Measurements from ENCODE around the gene VCL.
"Not testable (repeated sequence)": the region's sequence is repeated elsewhere in the genome, so short reads cannot be mapped to it uniquely, and the experiment has no call there.

Gene VCL

DNA sequence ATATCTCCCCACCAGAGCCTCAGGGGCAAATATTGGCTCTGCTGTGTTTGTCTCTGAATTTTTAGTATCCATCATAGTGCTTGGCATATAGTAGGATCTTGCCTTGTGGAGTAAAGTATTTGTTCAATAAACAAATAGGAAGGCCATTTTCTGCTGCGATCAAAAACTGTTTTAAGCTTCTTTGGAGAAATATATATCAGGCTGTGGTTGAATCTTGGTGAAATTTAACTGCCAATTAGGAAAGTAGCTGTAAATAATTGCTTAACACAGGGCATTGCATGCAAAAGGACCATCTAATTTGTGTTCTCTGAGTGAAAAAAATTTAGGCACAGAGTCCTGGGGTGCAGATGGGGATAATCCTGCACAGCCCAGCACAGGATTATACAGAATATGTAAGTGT is 15.1 kb downstream of the VCL start:
- Mint-ChIP-seq H3K4me1 (ENCODE audit: low read depth) (peaks cover 37% of the 10 kb centered on the region), H3K9me3 (ENCODE audit: low read depth) (no peaks in the 10 kb centered on the region), H3K36me3 (peaks cover 2% of the 10 kb centered on the region), H3K27me3 (no peaks in the 10 kb centered on the region), H3K27ac (no peak overlapping the region), H3K4me3 (no peak overlapping the region)

DNA sequence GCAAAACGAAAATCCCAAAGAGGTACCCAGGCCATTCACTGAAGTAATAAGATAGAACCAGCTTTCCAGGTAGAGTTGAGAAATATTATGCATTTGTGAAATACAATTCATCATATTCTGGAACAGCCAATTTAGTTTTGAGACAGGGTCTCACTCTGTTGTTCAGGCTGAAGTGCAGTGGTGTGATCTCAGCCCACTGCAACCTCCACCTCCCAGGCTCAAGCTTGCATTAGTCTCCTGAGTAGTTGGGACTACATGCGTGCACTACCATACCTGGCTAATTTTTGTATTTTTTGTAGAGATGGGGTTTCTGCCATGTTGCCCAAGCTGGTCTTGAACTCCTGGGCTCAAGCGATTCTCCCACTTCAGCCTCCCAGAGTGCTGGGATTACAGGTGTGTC is 16.7 kb downstream of the VCL start:
- H3K27ac Mint-ChIP-seq; H3K4me3 Mint-ChIP-seq; H3K36me3 Mint-ChIP-seq; H3K9me3 Mint-ChIP-seq (ENCODE audit: low read depth); H3K27me3 Mint-ChIP-seq: not testable (repeated sequence)
- peaks cover 30% of the 10 kb centered on the region for H3K4me1 Mint-ChIP-seq (ENCODE audit: low read depth)

DNA sequence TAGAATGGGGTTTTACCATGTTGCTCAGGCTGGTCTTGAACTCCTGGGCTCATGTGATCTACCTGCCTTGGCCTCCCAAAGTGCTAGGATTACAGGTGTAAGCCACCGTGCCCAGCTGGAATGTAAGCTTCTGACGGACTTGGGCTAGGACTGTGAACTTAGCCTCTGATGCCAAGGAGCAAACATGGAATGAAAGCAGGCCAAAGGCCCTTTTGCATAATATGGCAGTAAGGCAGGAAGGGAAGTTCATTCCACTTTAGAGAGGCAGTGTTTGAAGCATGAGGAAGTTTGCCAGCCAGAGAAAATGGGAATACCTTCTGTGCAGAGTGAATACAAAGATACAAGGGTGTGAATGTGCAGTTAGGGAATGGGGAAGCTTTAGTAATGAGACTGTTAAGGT is 20.3 kb downstream of the VCL start:
- Mint-ChIP-seq H3K9me3 (ENCODE audit: low read depth) (no peaks in the 10 kb centered on the region), H3K4me3 (no peak overlapping the region), H3K4me1 (ENCODE audit: low read depth) (peaks cover 7% of the 10 kb centered on the region), H3K27ac (no peak overlapping the region), H3K36me3 (peaks cover 10% of the 10 kb centered on the region), H3K27me3 (no peaks in the 10 kb centered on the region)

DNA sequence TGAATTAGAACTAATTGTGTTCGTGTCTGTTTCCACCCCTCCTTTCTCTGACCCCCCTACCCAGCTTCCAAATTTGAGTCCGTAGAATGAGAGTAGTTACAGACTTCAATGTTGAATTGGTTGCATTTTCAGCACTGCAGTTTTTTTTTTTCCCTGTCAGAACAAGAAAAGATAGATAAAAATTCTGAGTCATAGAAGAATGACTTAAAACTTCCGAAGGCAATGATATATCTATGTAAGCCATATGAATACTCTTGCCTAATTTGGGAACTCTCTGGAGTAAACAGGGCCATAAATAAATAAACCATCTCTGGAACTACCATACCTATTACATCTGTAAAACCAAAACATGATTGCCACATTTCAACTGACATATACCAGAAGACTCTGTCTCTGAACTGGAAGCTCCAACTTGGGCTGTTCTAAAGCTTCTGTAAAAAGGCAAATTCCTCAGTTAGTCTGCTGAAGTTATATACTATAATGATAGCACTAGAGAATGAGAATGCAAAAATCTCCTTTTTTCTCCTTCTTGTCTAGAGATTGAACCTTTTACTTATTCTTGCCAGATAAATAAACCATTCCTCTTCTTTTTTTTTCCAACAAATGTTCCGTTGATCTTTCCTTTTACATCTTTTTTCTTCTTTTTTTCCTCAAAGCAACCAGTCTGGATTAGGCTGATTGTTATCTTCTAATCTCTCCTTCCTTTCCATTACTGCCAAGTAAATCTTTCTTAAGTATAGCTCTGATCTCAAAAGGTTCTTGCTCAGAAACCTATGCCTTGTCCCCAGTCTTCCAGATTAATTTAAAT is 23.5 kb downstream of the VCL start:
- peak overlapping the region; percentile 4 for H3K27ac Mint-ChIP-seq
- H3K4me1 Mint-ChIP-seq (ENCODE audit: low read depth): peaks cover 13% of the 10 kb centered on the region

DNA sequence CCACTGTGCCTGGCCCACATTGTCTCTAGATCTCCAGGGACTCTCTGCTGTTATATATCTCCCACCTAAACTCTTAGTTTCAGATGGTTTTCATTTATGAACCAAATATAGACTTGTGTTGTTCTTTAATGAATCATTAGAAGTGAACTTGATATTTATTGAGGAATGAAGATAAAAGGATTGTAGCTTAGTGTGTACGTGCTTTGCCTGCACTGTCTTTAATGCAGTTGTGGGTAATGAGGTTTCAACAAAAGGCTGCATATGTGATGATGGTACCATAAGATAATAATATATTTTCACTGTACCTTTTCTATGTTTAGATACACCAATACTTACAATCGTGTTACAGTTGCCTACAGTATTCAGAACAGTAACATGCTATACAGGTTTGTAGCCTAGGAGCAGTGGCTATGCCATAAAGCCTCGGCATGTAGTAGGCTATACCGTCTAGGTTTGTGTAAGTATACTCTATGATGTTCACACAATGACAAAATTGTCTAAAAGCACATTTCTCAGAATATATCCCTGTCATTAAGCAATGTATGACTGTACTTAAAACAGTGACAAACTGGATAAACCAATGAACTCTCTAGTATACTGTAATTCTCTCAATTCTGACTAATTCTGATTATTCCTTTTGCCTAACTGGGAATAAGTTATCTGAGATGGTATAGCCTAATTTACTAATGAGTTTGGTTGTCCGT is 25.2 kb downstream of the VCL start:
- Mint-ChIP-seq H3K9me3 (ENCODE audit: low read depth) (no peaks in the 10 kb centered on the region), H3K27me3 (no peaks in the 10 kb centered on the region), H3K27ac (no peak overlapping the region), H3K4me3 (no peak overlapping the region), H3K4me1 (ENCODE audit: low read depth) (peaks cover 16% of the 10 kb centered on the region), H3K36me3 (peaks cover 13% of the 10 kb centered on the region)

More for the DNA sequence above, 23.5 kb downstream of the VCL start:
- Mint-ChIP-seq H3K36me3 (peaks cover 10% of the 10 kb centered on the region), H3K27me3 (no peaks in the 10 kb centered on the region), H3K4me3 (no peak overlapping the region), H3K9me3 (ENCODE audit: low read depth) (no peaks in the 10 kb centered on the region)

DNA sequence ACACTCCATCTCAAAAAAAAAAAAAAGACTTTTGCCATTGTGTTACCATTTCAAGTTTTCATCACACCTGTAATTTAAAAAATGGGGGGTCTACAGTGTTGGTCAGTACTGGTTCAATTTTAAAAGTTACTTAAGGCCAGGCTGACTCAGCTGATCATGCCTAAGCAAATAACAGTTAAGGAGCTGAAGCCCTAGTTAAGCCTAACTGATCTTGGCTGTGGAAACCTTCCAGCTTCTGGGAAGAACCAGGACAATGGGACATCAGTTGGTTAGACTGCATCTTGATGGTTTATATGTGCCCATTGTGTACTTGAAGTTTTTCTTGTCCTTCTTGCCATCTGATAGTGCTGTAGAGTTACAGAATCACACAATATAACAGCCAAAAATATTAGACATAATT is 26.7 kb downstream of the VCL start:
- Mint-ChIP-seq H3K27me3 (no peaks in the 10 kb centered on the region), H3K27ac (no peak overlapping the region), H3K4me1 (ENCODE audit: low read depth) (peaks cover 17% of the 10 kb centered on the region), H3K9me3 (ENCODE audit: low read depth) (no peaks in the 10 kb centered on the region), H3K36me3 (peaks cover 9% of the 10 kb centered on the region), H3K4me3 (no peak overlapping the region)

DNA sequence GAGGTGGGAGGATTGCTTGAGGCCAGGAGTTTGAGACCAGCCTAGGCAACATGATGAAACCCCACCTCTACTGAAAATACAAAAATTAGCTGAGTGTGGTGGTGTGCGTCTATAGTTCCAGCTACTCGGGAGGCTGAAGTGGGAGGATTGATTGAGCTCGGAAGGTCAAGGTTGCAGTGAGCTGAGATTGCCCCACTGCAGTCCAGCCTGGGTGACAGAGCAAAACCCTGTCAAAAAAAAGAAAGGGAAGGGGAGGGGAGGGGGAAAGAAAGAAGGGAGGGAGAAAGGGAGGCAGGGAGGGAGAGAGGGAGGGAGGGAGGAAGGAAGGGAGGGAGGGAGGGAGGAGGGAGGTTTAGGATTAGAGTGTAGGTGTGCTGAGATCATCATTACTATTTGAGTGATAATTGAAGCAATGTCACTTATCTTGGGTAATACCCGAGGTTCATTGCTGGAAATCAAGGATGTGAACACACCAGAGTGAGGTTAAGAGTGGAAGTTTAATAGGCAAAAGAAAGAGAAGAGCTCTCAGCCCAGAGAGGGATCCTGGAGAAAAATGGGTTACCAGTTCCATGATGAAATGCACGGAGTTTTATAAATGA is 27.6 kb downstream of the VCL start:
- H3K27me3 Mint-ChIP-seq: no peaks in the 10 kb centered on the region
- H3K9me3 Mint-ChIP-seq (ENCODE audit: low read depth): no peaks in the 10 kb centered on the region
- no peak overlapping the region for H3K27ac Mint-ChIP-seq
- peaks cover 17% of the 10 kb centered on the region for H3K4me1 Mint-ChIP-seq (ENCODE audit: low read depth)
- no peak overlapping the region for H3K4me3 Mint-ChIP-seq
- H3K36me3 Mint-ChIP-seq: peaks cover 7% of the 10 kb centered on the region

DNA sequence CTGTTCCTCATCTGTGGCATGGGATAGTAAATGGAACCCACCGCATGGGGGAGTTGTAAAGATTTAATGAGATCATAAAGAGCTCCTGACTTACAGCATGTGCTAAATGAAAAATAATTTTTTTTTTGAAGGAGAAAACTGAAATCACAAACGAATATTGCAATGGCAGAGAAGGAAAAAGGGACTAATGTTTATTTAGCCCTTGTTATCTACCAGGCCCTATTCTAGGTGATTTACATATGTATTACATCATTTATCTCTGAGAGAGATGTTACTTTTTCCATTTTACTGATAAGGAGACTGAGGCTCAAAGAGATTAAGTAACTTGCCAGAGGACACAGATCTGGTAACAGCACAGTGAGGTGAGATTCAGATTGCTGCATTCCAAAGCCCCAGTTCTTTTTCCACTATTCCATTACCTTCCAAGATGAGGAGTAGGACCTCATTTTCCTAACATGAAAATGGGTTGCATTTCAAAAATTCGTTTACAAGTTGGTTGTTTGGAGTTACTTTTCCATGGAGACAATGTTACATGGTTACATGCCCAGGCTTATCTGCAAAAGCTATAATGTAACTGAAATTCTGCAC is 28.6 kb downstream of the VCL start:
- Mint-ChIP-seq H3K27me3 (no peaks in the 10 kb centered on the region), H3K9me3 (ENCODE audit: low read depth) (no peaks in the 10 kb centered on the region), H3K36me3 (peaks cover 7% of the 10 kb centered on the region), H3K27ac (peak overlapping the region; percentile 17), H3K4me1 (ENCODE audit: low read depth) (peaks cover 15% of the 10 kb centered on the region), H3K4me3 (no peak overlapping the region)

DNA sequence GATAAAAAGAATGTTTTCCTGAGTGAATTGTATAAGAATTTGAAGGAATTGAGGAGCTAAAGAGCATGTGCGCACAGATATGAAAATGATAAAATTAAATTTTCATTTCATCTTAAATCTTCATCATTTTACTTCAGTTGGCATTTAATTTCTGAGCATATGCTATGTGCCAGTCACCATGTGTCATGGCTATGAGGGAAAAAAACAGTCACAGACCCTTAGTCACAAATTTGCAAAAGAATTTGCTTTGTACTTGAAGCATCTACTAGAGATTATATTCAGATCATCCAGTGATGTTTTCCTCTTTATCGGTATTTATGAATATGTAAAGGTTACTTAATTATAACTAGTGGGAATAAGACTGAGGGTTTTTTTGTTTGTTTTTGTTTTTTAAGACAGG is 29.8 kb downstream of the VCL start:
- Mint-ChIP-seq H3K4me1 (ENCODE audit: low read depth) (peaks cover 12% of the 10 kb centered on the region), H3K36me3 (peaks cover 7% of the 10 kb centered on the region), H3K27me3 (no peaks in the 10 kb centered on the region), H3K27ac (peak overlapping the region; percentile 41), H3K4me3 (no peak overlapping the region), H3K9me3 (ENCODE audit: low read depth) (no peaks in the 10 kb centered on the region)

DNA sequence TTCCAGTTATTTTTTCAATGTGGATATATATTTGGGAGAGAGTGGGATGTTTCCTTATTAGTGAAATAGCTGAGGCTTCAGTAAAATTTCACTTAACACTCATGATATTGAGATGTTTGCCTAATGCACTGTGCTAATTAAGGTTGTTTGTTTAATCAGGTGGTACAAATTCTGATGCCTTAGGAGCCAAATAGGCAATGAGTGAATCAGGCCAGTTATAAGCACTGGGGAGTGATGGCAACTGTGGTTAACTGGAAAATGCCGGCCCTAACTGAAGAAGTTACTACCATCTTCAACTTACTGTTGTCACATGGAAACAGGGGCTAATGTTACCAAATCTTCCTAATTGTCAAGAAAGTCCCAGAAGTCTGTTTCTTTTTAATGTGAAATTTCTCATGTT is 32.0 kb downstream of the VCL start:
- Mint-ChIP-seq H3K4me1 (ENCODE audit: low read depth) (peaks cover 24% of the 10 kb centered on the region), H3K27me3 (no peaks in the 10 kb centered on the region), H3K36me3 (peaks cover 5% of the 10 kb centered on the region), H3K27ac (no peak overlapping the region), H3K9me3 (ENCODE audit: low read depth) (no peaks in the 10 kb centered on the region), H3K4me3 (no peak overlapping the region)

DNA sequence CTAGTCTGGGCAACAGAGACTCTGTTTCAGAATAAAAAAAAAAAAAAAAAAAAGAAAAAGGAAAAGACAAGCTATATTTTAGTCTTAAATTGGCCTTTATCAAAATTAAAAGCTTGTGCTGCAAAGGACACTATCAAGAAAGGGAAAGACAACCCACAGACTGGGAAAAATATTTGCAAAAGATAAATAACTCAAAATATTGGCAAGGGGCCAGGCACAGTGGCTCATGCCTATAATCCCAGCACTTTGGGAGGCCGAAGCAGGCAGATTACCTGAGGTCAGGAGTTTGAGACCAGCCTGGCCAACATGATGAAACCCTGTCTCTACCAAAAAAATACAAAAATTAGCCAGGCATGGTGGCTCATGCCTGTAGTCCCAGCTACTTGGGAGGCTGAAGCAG is 34.3 kb downstream of the VCL start:
- not testable (repeated sequence) for H3K9me3 Mint-ChIP-seq (ENCODE audit: low read depth); H3K27ac Mint-ChIP-seq; H3K4me3 Mint-ChIP-seq; H3K27me3 Mint-ChIP-seq; H3K36me3 Mint-ChIP-seq
- H3K4me1 Mint-ChIP-seq (ENCODE audit: low read depth): peaks cover 17% of the 10 kb centered on the region

DNA sequence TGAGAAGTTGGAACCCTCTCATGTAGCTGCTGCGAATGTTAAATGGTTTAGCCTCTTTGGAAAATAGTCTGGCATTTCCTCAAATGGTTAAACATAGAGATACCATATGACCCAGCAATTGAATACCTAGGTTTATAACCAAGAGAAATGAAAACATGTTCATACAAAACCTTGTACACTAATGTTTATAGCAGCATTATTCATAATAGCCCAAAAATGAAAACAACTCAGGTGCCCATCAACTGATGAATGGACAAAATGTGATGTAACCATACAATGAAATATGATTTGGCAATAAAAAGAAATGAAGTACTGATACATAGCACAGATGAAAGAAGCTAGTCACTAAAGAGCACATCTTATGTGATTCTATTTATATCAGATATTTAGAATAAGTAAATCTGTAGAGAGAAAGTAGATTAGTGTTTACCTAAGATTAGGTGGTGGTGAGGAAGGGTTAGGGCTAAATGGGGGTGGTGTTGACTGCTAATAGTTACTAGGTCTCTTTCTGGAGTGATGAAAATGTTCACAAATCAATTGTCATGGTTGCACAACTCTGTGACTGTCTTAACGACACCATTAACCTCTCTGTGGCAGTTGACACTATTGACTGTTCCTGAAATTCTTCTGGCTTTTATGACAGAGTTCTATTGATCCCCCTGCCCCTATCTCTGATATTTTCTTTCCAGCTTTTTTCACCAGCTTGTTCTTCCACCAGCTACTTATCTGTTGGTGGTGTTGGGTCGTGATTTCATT is 35.2 kb downstream of the VCL start:
- Mint-ChIP-seq H3K9me3 (ENCODE audit: low read depth) (no peaks in the 10 kb centered on the region), H3K36me3 (no peaks in the 10 kb centered on the region), H3K27me3 (no peaks in the 10 kb centered on the region), H3K27ac (peak overlapping the region; percentile 19), H3K4me1 (ENCODE audit: low read depth) (peaks cover 17% of the 10 kb centered on the region), H3K4me3 (no peak overlapping the region)

DNA sequence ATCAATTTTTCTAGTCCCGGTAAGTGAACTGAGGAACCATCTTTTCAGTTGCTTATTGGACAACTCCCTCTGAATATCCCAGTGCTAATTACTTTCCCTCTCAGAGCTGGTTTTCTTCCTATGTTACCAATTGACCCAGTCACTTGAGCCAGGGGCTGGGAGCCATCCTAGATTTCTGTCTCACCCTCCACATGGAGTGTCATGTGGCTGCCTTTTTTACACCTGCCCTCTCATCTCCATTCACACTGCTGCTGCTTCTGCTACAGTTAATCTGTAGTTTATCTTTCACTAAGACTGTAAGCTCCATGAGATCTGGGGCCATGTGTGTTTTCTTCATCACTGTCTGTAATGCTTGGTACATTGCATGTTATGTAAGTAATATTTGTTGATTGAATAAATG is 35.8 kb downstream of the VCL start:
- Mint-ChIP-seq H3K4me3 (no peak overlapping the region), H3K27ac (peak overlapping the region; percentile 19), H3K36me3 (no peaks in the 10 kb centered on the region), H3K9me3 (ENCODE audit: low read depth) (no peaks in the 10 kb centered on the region), H3K27me3 (no peaks in the 10 kb centered on the region), H3K4me1 (ENCODE audit: low read depth) (peaks cover 17% of the 10 kb centered on the region)

DNA sequence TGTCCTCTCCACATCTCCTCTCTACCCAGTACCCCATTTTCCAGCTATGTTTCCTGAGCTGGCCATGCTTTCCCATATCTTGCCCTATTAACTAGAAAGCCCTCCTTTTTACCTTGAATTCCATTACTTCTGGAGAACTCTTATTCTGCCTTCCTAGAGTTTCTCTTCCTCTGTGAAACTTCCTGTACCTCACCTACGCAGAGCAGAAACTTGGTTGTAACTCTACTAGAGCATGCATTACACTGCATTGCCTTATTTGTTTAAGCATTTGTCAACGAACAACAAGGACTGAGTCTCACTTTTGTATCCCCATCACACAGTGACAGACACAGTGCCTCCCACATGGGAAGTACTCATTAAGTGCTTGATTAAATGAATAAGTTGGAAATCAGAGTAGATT is 36.4 kb downstream of the VCL start:
- H3K9me3 Mint-ChIP-seq (ENCODE audit: low read depth): no peaks in the 10 kb centered on the region
- H3K36me3 Mint-ChIP-seq: no peaks in the 10 kb centered on the region
- H3K4me1 Mint-ChIP-seq (ENCODE audit: low read depth): peaks cover 15% of the 10 kb centered on the region
- no peaks in the 10 kb centered on the region for H3K27me3 Mint-ChIP-seq
- H3K27ac Mint-ChIP-seq: no peak overlapping the region
- no peak overlapping the region for H3K4me3 Mint-ChIP-seq

DNA sequence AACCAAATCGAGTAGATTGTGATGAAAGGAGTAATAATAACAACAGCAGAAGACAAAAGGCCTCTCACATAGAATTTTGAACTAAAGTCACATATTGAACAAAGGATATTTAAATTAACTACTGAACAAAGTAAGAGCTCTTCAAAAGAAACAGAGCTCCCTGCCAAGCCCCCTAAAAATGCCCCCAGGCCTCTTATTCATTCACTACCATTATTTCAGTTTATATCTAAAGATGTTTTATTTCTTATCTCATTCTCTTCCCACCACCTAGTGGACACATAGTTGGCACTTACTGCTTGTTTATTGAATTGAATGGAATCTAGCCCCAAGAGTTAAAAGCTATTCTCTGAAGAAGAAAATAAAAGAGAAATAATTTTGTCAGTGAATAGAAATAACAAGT is 37.4 kb downstream of the VCL start:
- peaks cover 16% of the 10 kb centered on the region for H3K4me1 Mint-ChIP-seq (ENCODE audit: low read depth)

More for the DNA sequence above, 37.4 kb downstream of the VCL start:
- no peaks in the 10 kb centered on the region for H3K9me3 Mint-ChIP-seq (ENCODE audit: low read depth)
- H3K36me3 Mint-ChIP-seq: no peaks in the 10 kb centered on the region
- no peak overlapping the region for H3K27ac Mint-ChIP-seq
- no peaks in the 10 kb centered on the region for H3K27me3 Mint-ChIP-seq
- no peak overlapping the region for H3K4me3 Mint-ChIP-seq

Data from activated naive CD8-positive, alpha-beta T cell (primary cell).